WTC11 (cell line): ENCODE data around the gene KCNK16. TPM values are rescaled to one million over a fixed set of nuclear protein-coding genes. Genes with fewer than 3 reads are reported as not detected.

ENCODE experiments used
- ATAC-seq: fragments of 200-7000 bp; cut with Tn5 transposase; 2 replicates; pipeline ENCODE4 v1.10.0; 2021; ENCODE audit warnings: mild to moderate bottlenecking, moderate library complexity
- CTCF ChIA-PET: fragments of 300-600 bp; sonication (Branson Sonifier 250); formaldehyde crosslinking; loops from one replicate; lab custom pipeline; 2021; ENCODE audit warnings: antibody characterized with exemption; lab: Charles Lee
- POLR2A ChIA-PET: fragments of 350-600 bp; sonication (Branson Sonifier 250); formaldehyde crosslinking; loops from one replicate; lab custom pipeline; 2021; ENCODE audit warnings: antibody characterized with exemption; lab: Charles Lee
- DNase-seq: peaks from one replicate; pipeline ENCODE4 v3.0.0; 2021; ENCODE audit warnings: low spot score
- H3K27ac Mint-ChIP-seq: 2 replicates; pipeline ENCODE4 v1.8.0; 2021; ENCODE audit warnings: mixed read lengths
- H3K27me3 Mint-ChIP-seq: 2 replicates; pipeline ENCODE4 v1.8.0; 2021; ENCODE audit warnings: low read depth, mild to moderate bottlenecking, moderate library complexity, mixed read lengths
- H3K36me3 Mint-ChIP-seq: 2 replicates; pipeline ENCODE4 v1.8.0; 2021; ENCODE audit warnings: mixed read lengths
- H3K4me1 Mint-ChIP-seq: 2 replicates; pipeline ENCODE4 v1.8.0; 2022; ENCODE audit warnings: mixed read lengths
- H3K4me3 Mint-ChIP-seq: 2 replicates; pipeline ENCODE4 v1.8.0; 2021; ENCODE audit warnings: mild to moderate bottlenecking, moderate library complexity, mixed read lengths
- H3K9me3 Mint-ChIP-seq: 2 replicates; pipeline ENCODE4 v1.8.0; 2021; ENCODE audit warnings: mixed read lengths
- ELF4 ChIP-seq: sonication (generic); formaldehyde crosslinking; IDR thresholded peaks from 2 replicates; pipeline ENCODE4 v1.8.1; 2022; ENCODE audit warnings: low read depth, mild to moderate bottlenecking, moderate library complexity, missing genetic modification reagents
- NFATC4 ChIP-seq: fragments of 250-450 bp; sonication (Bioruptor Pico); IDR thresholded peaks from 2 replicates; pipeline ENCODE4 v1.9.0; 2021; ENCODE audit warnings: mild to moderate bottlenecking
- SMAD3 ChIP-seq: sonication (generic); formaldehyde crosslinking; IDR thresholded peaks from 2 replicates; pipeline ENCODE4 v1.8.0; 2022; ENCODE audit warnings: missing genetic modification reagents, mild to moderate bottlenecking, borderline replicate concordance
- ZNF416 ChIP-seq: fragments of 250-450 bp; sonication (Bioruptor Pico); IDR thresholded peaks from 2 replicates; pipeline ENCODE4 v1.9.0; 2021; ENCODE audit warnings: mild to moderate bottlenecking, inconsistent platforms
- ZNF423 ChIP-seq: fragments of 250-450 bp; sonication (Bioruptor Pico); IDR thresholded peaks from 2 replicates; pipeline ENCODE4 v2.1.2; 2022; ENCODE audit warnings: mild to moderate bottlenecking, moderate library complexity
- total RNA-seq: library from RNA; stranded (reverse); gene quantifications from 3 replicates; pipeline ENCODE4 v1.2.3, GENCODE V29; 2021
- TF ChIP-seq, protein P1 (sequence below): fragments of 250-450 bp; sonication (Bioruptor Pico); IDR thresholded peaks from 2 replicates; pipeline ENCODE4 v1.9.0; 2021; ENCODE audit warnings: moderate library complexity, mild to moderate bottlenecking, inconsistent platforms, borderline replicate concordance
- TF ChIP-seq, protein P2 (sequence below): sonication (generic); formaldehyde crosslinking; IDR thresholded peaks from 2 replicates; pipeline ENCODE4 v1.8.0; 2022; ENCODE audit warnings: missing genetic modification reagents
- TF ChIP-seq, protein P3 (sequence below): sonication (generic); formaldehyde crosslinking; IDR thresholded peaks from 2 replicates; pipeline ENCODE4 v1.8.1; 2022; ENCODE audit warnings: low read depth, missing genetic modification reagents, borderline replicate concordance
- TF ChIP-seq, protein P4 (sequence below): sonication (generic); formaldehyde crosslinking; IDR thresholded peaks from 2 replicates; pipeline ENCODE4 v1.8.1; 2023; ENCODE audit warnings: mild to moderate bottlenecking, missing genetic modification reagents
- TF ChIP-seq, protein P5 (sequence below): sonication (generic); formaldehyde crosslinking; conservative IDR thresholded peaks from 2 replicates; pipeline ENCODE4 v1.8.1; 2022; ENCODE audit warnings: mild to moderate bottlenecking, missing genetic modification reagents
- TF ChIP-seq, protein P6 (sequence below): sonication (generic); formaldehyde crosslinking; IDR thresholded peaks from 2 replicates; pipeline ENCODE4 v1.8.0; 2023; ENCODE audit warnings: missing genetic modification reagents, mild to moderate bottlenecking, borderline replicate concordance

KCNK16 gene
- total RNA-seq, 1 experiment from 2014 or later = not detected

DNA sequence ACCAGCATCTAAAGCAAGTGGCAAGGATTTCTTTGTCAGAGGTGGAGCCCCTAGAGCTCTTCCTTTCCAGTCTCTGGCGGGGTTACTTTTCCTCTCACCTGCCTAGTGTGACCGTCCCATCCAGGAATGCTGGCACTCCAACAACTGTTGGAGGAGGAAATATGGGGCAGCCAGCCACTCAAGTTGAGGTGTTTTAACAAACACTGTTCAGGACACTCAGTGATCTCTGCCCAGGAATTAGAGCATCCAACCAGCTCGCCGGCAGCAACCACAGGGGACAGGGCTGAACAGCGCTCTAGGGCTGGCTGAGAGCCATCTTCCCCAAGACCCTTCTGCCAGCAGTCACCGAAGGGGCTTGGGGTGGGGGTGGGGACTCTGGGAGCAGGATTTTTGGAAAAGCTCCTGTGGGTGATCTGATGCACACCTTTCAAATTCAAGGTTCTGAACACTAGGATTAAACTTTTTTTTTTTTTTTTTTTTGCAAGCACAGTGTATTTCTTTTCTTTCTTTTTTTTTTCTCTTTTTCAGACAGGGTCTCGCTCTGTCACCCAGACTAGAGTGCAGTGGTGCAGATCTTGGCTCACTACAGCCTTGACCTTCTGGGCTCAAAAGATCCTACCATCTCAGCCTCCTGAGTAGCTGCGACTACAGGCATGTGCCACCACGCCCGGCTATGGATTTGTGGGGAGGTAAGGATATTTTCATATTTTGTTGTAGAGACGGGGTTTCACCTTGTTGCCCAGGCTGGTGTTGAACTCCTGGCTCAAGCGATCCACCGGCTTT lies 28.4 kb upstream of the KCNK16 start:
- Mint-ChIP-seq H3K9me3 (no peaks in the 10 kb centered on the region), H3K27me3 (no peaks in the 10 kb centered on the region), H3K27ac (no peak overlapping the region), H3K4me1 (0 out of 2 replicates have a peak, but pooled peaks cover 2% of the 10 kb centered on the region), H3K36me3 (no peaks in the 10 kb centered on the region), H3K4me3 (no peak overlapping the region)
- TF ChIP-seq, protein P1, sequence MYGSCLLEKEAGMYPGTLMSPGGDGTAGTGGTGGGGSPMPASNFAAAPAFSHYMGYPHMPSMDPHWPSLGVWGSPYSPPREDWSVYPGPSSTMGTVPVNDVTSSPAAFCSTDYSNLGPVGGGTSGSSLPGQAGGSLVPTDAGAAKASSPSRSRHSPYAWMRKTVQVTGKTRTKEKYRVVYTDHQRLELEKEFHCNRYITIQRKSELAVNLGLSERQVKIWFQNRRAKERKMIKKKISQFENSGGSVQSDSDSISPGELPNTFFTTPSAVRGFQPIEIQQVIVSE = no peak
- TF ChIP-seq, protein P2, sequence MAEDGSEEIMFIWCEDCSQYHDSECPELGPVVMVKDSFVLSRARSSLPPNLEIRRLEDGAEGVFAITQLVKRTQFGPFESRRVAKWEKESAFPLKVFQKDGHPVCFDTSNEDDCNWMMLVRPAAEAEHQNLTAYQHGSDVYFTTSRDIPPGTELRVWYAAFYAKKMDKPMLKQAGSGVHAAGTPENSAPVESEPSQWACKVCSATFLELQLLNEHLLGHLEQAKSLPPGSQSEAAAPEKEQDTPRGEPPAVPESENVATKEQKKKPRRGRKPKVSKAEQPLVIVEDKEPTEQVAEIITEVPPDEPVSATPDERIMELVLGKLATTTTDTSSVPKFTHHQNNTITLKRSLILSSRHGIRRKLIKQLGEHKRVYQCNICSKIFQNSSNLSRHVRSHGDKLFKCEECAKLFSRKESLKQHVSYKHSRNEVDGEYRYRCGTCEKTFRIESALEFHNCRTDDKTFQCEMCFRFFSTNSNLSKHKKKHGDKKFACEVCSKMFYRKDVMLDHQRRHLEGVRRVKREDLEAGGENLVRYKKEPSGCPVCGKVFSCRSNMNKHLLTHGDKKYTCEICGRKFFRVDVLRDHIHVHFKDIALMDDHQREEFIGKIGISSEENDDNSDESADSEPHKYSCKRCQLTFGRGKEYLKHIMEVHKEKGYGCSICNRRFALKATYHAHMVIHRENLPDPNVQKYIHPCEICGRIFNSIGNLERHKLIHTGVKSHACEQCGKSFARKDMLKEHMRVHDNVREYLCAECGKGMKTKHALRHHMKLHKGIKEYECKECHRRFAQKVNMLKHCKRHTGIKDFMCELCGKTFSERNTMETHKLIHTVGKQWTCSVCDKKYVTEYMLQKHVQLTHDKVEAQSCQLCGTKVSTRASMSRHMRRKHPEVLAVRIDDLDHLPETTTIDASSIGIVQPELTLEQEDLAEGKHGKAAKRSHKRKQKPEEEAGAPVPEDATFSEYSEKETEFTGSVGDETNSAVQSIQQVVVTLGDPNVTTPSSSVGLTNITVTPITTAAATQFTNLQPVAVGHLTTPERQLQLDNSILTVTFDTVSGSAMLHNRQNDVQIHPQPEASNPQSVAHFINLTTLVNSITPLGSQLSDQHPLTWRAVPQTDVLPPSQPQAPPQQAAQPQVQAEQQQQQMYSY (CRISPR knock-in tag) = no peak
- TF ChIP-seq, protein P3, sequence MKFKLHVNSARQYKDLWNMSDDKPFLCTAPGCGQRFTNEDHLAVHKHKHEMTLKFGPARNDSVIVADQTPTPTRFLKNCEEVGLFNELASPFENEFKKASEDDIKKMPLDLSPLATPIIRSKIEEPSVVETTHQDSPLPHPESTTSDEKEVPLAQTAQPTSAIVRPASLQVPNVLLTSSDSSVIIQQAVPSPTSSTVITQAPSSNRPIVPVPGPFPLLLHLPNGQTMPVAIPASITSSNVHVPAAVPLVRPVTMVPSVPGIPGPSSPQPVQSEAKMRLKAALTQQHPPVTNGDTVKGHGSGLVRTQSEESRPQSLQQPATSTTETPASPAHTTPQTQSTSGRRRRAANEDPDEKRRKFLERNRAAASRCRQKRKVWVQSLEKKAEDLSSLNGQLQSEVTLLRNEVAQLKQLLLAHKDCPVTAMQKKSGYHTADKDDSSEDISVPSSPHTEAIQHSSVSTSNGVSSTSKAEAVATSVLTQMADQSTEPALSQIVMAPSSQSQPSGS (CRISPR knock-in tag) = no peak
- TF ChIP-seq, protein P4, sequence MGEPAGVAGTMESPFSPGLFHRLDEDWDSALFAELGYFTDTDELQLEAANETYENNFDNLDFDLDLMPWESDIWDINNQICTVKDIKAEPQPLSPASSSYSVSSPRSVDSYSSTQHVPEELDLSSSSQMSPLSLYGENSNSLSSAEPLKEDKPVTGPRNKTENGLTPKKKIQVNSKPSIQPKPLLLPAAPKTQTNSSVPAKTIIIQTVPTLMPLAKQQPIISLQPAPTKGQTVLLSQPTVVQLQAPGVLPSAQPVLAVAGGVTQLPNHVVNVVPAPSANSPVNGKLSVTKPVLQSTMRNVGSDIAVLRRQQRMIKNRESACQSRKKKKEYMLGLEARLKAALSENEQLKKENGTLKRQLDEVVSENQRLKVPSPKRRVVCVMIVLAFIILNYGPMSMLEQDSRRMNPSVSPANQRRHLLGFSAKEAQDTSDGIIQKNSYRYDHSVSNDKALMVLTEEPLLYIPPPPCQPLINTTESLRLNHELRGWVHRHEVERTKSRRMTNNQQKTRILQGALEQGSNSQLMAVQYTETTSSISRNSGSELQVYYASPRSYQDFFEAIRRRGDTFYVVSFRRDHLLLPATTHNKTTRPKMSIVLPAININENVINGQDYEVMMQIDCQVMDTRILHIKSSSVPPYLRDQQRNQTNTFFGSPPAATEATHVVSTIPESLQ (CRISPR knock-in tag) = no peak
- TF ChIP-seq, protein P5, sequence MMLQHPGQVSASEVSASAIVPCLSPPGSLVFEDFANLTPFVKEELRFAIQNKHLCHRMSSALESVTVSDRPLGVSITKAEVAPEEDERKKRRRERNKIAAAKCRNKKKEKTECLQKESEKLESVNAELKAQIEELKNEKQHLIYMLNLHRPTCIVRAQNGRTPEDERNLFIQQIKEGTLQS (CRISPR knock-in tag) = no peak
- no peak for TF ChIP-seq SMAD3 (CRISPR knock-in tag)
- TF ChIP-seq ELF4 = no peak
- TF ChIP-seq, protein P6, sequence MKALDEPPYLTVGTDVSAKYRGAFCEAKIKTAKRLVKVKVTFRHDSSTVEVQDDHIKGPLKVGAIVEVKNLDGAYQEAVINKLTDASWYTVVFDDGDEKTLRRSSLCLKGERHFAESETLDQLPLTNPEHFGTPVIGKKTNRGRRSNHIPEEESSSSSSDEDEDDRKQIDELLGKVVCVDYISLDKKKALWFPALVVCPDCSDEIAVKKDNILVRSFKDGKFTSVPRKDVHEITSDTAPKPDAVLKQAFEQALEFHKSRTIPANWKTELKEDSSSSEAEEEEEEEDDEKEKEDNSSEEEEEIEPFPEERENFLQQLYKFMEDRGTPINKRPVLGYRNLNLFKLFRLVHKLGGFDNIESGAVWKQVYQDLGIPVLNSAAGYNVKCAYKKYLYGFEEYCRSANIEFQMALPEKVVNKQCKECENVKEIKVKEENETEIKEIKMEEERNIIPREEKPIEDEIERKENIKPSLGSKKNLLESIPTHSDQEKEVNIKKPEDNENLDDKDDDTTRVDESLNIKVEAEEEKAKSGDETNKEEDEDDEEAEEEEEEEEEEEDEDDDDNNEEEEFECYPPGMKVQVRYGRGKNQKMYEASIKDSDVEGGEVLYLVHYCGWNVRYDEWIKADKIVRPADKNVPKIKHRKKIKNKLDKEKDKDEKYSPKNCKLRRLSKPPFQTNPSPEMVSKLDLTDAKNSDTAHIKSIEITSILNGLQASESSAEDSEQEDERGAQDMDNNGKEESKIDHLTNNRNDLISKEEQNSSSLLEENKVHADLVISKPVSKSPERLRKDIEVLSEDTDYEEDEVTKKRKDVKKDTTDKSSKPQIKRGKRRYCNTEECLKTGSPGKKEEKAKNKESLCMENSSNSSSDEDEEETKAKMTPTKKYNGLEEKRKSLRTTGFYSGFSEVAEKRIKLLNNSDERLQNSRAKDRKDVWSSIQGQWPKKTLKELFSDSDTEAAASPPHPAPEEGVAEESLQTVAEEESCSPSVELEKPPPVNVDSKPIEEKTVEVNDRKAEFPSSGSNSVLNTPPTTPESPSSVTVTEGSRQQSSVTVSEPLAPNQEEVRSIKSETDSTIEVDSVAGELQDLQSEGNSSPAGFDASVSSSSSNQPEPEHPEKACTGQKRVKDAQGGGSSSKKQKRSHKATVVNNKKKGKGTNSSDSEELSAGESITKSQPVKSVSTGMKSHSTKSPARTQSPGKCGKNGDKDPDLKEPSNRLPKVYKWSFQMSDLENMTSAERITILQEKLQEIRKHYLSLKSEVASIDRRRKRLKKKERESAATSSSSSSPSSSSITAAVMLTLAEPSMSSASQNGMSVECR (CRISPR knock-in tag) = no peak
- TF ChIP-seq ZNF423 (CRISPR knock-in tag) = no peak
- no peak for TF ChIP-seq NFATC4 (CRISPR knock-in tag)
- TF ChIP-seq ZNF416 (CRISPR knock-in tag) = no peak
- ChIA-PET CTCF (interaction anchor here (0.6 to 2.4 kb wide), 4 partner anchors 11 to 423 kb away, joined by 4 to 10 read pairs (median 6); no protein-coding TSS in a partner anchor), POLR2A (interaction anchor here (0.7 kb wide), 1 partner anchor 624 kb away, joined by 5 read pairs; no protein-coding TSS in a partner anchor)
- ATAC-seq = no peak
- no peak for DNase-seq
